ENCODE measurements around the gene TRAPPC4.

DNA sequence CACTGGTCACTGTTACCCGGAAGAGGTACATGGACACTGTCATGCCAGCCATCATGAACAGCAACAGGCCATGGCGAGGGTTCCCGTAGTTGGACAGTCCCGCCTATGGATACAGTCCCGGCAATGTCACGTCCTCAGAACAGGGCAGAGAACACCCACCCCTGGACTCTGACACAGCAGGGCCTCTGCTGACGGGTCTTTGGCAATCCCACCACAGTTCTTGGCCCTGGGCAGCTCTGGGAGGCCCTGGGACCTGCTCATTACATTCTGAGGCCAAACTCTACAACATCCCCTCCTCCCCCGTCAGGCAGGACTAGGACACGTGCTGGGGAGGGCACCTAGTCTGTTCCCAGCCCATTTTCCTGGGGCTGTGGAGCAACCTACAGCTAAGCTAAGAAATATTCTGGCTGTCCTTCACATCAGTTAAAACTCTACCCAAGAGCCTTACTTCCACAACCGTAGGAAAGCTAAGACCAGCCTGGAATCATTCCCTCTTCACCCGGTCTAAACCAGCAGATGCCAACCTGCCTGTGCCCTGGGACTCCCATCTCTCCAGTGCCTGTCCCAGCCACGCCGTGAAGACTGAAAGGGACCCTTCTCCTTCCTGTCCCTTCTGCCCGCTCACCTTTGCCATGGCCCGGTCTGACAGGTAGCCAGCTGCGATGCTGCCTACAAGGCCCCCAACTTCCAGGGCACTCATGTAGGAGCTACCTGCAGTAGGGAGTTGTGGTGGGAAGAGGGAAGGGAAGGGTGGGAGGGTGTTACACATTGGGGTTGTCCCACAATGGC, 7.6 kb downstream of the TRAPPC4 start:
- no peak for TF ChIP-seq CTCF (conservative IDR thresholded peaks at IDR 0.05 in 1 of 2, IDR thresholded peaks at IDR 0.05 in 1 of 2; ENCODE audit: extremely low read depth in 1 of 2, insufficient read depth in 1 of 2, low read depth in 1 of 2, low read length in 2 of 2)
- TF ChIP-seq EZH2 (IDR thresholded peaks at IDR 0.05; ENCODE audit: borderline replicate concordance, low read length) = no peak

Measured in mammary epithelial cell (primary cell).